WERI-Rb-1 (cell line): Measurements from ENCODE around the gene TMEM52B.

Experiments used
- DNase-seq: peaks from one replicate; pipeline ENCODE4 v3.0.0-alpha.2; 2020
- H3K27ac ChIP-seq: fragments of 250-450 bp; sonication (Bioruptor Pico); 2 replicates; pipeline ENCODE4 v1.5.1; 2020; ENCODE audit warnings: mild to moderate bottlenecking, moderate library complexity
- H3K27me3 ChIP-seq: fragments of 250-450 bp; sonication (Bioruptor Pico); 2 replicates; pipeline ENCODE4 v1.5.1; 2021; ENCODE audit warnings: mild to moderate bottlenecking, low read depth, moderate library complexity; ENCODE audit not compliant: insufficient read depth, severe bottlenecking
- H3K36me3 ChIP-seq: fragments of 250-450 bp; sonication (Bioruptor Pico); 2 replicates; pipeline ENCODE4 v1.5.1; 2020; ENCODE audit warnings: mild to moderate bottlenecking, moderate library complexity
- H3K4me3 ChIP-seq: 2 replicates; pipeline ENCODE4 v1.5.1; 2011; ENCODE audit warnings: low read depth, mild to moderate bottlenecking, control low read depth, low read length
- H3K9me3 ChIP-seq: fragments of 250-450 bp; sonication (Bioruptor Pico); 2 replicates; pipeline ENCODE4 v1.5.1; 2021; ENCODE audit warnings: mild to moderate bottlenecking, moderate library complexity; ENCODE audit not compliant: severe bottlenecking
- CTCF ChIP-seq: IDR thresholded peaks from 2 replicates; pipeline ENCODE4 v1.5.1; 2011; ENCODE audit warnings: low read depth, mild to moderate bottlenecking, control low read depth, inconsistent platforms, low read length

The TMEM52B gene

GRCh38 chr12:10153271-10154144, 25.3 kb upstream of the TMEM52B start:
- H3K27ac ChIP-seq = peak overlapping the region; percentile 53
- peak; percentile 74 for DNase-seq
- H3K36me3 ChIP-seq = no peaks in the 10 kb centered on the region
- H3K4me3 ChIP-seq = peak overlapping the region; percentile 74
- no peaks in the 10 kb centered on the region for H3K9me3 ChIP-seq
- no peaks in the 10 kb centered on the region for H3K27me3 ChIP-seq
- TF ChIP-seq CTCF = peak; percentile 71

GRCh38 chr12:10154145-10154496, 24.7 kb upstream of the TMEM52B start:
- DNase-seq = no peak
- no peaks in the 10 kb centered on the region for H3K36me3 ChIP-seq
- H3K9me3 ChIP-seq = no peaks in the 10 kb centered on the region
- no peaks in the 10 kb centered on the region for H3K27me3 ChIP-seq
- H3K27ac ChIP-seq = no peak overlapping the region; the same call in 1 of the 2 replicates
- no peak for TF ChIP-seq CTCF
- peak overlapping the region; percentile 74 for H3K4me3 ChIP-seq

- no peaks in the 10 kb centered on the region for H3K9me3 ChIP-seq
- no peak overlapping the region for H3K27ac ChIP-seq
- no peak overlapping the region for H3K4me3 ChIP-seq
- no peak for TF ChIP-seq CTCF
- H3K27me3 ChIP-seq = no peaks in the 10 kb centered on the region
- no peaks in the 10 kb centered on the region for H3K36me3 ChIP-seq
- no peak for DNase-seq
Observed at GRCh38 chr12:10155966-10156365, 22.9 kb upstream of the TMEM52B start.

- no peak for TF ChIP-seq CTCF
- no peak overlapping the region for H3K27ac ChIP-seq
- DNase-seq = no peak
Observed at GRCh38 chr12:10158406-10158805, 20.4 kb upstream of the TMEM52B start.

GRCh38 chr12:10159280-10159679, 19.6 kb upstream of the TMEM52B start:
- H3K27ac ChIP-seq = no peak overlapping the region
- no peaks in the 10 kb centered on the region for H3K9me3 ChIP-seq
- H3K27me3 ChIP-seq = no peaks in the 10 kb centered on the region
- no peak for DNase-seq
- no peaks in the 10 kb centered on the region for H3K36me3 ChIP-seq
- H3K4me3 ChIP-seq = no peak overlapping the region
- no peak for TF ChIP-seq CTCF

More at GRCh38 chr12:10158406-10158805, 20.4 kb upstream of the TMEM52B start:
- Histone ChIP-seq H3K4me3 (no peak overlapping the region), H3K27me3 (no peaks in the 10 kb centered on the region), H3K36me3 (no peaks in the 10 kb centered on the region), H3K9me3 (no peaks in the 10 kb centered on the region)
